Activated T-helper 1 cell treated with anti-CD3 and anti-CD28 coated beads, Interleukin-12 subunit alpha, Interleukin-12 subunit beta, Interleukin-2, Interleukin-4 antibody, amounts not matched to agents 30 ng/mL and 10 ng/mL and 1 ng/mL, durations not matched to agents 14 hours and 24 hours and 36 hours (primary cell): Measurements from ENCODE around the gene H2AZ2. TPM values are rescaled to one million over a fixed set of nuclear protein-coding genes. Genes with fewer than 3 reads are reported as not detected.
A peak's percentile ranks its signal among the peaks of the same experiment; 100 is the strongest.
"Not testable (repeated sequence)": the region's sequence is repeated elsewhere in the genome, so short reads cannot be mapped to it uniquely, and the experiment has no call there.

Source experiments
- DNase-seq: peaks from one replicate; pipeline ENCODE4 v3.0.0; 2021; ENCODE audit warnings: low spot score
- H3K27ac Mint-ChIP-seq: one replicate; pipeline ENCODE4 v1.8.0; 2021; ENCODE audit warnings: mild to moderate bottlenecking, mixed read lengths
- H3K27me3 Mint-ChIP-seq: one replicate; pipeline ENCODE4 v1.8.0; 2022; ENCODE audit warnings: mild to moderate bottlenecking, moderate library complexity, mixed read lengths; ENCODE audit not compliant: insufficient read depth
- H3K36me3 Mint-ChIP-seq: one replicate; pipeline ENCODE4 v1.8.0; 2021; ENCODE audit warnings: low read depth, mixed read lengths
- H3K4me1 Mint-ChIP-seq: one replicate; pipeline ENCODE4 v1.8.0; 2021; ENCODE audit warnings: low read depth, mixed read lengths
- H3K4me3 Mint-ChIP-seq: one replicate; pipeline ENCODE4 v1.8.0; 2021; ENCODE audit warnings: mild to moderate bottlenecking, moderate library complexity, mixed read lengths
- H3K9me3 Mint-ChIP-seq: one replicate; pipeline ENCODE4 v1.8.0; 2021; ENCODE audit warnings: mixed read lengths
- intact Hi-C: fragments of 100-400 bp; cut with micrococcal nuclease; formaldehyde crosslinking; loops from one replicate; pipeline ENCODE4 v1.15.1; 2024
- total RNA-seq: library from RNA; stranded (reverse); gene quantifications from 2 replicates; pipeline ENCODE4 v1.2.3, GENCODE V29; 2022

The H2AZ2 gene
- total RNA-seq, 1 donor from 2014 or later: 187 TPM

DNA sequence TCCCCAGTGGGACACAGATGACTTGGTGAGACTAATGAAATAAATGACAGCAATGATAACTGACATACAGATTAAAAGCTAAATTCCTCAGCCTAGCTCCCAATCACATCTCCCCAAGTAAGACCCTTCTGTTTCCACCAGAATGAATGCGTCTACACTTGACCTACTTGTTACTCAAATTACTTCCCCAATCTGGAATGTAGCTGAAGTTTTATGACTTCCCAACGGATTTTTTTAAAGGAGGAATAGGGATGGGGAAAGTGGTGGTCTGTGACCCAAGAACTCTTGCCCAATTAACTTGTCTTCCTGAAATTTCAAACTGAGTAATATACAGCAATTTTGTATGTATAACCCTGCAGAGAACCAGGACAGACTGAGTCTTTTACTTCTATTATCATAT lies 9.1 kb downstream of the H2AZ2 start:
- no peaks in the 10 kb centered on the region for H3K9me3 Mint-ChIP-seq
- intact Hi-C loops: no loop called here
- no peak overlapping the region for H3K4me3 Mint-ChIP-seq
- no peaks in the 10 kb centered on the region for H3K27me3 Mint-ChIP-seq
- H3K27ac Mint-ChIP-seq: no peak overlapping the region
- H3K4me1 Mint-ChIP-seq: peaks cover 13% of the 10 kb centered on the region
- no peak for DNase-seq
- H3K36me3 Mint-ChIP-seq: peaks cover 43% of the 10 kb centered on the region

DNA sequence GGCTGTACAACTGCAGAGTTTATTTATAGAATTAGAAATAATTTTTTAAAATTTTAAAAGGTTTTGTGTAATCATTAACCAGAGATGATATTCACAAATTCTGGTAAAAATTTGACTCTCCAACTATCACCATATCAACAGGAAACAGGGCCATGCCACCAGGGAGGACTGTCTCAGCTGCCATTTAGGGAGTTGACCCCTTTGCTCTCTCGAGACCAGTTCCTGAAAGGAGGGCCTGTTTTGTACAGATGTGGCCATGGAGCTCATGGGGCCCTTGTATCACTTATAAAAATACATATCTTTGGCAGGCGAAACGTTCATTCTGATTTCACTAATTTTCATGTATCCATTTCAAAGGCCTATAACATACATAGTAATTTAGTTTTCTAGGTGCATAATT lies 20.3 kb downstream of the H2AZ2 start:
- DNase-seq: no peak
- Mint-ChIP-seq H3K4me1 (peaks cover 9% of the 10 kb centered on the region), H3K36me3 (peaks cover 27% of the 10 kb centered on the region), H3K27me3 (no peaks in the 10 kb centered on the region), H3K27ac (no peak overlapping the region), H3K9me3 (no peaks in the 10 kb centered on the region), H3K4me3 (no peak overlapping the region)
- intact Hi-C loops: no loop called here

DNA sequence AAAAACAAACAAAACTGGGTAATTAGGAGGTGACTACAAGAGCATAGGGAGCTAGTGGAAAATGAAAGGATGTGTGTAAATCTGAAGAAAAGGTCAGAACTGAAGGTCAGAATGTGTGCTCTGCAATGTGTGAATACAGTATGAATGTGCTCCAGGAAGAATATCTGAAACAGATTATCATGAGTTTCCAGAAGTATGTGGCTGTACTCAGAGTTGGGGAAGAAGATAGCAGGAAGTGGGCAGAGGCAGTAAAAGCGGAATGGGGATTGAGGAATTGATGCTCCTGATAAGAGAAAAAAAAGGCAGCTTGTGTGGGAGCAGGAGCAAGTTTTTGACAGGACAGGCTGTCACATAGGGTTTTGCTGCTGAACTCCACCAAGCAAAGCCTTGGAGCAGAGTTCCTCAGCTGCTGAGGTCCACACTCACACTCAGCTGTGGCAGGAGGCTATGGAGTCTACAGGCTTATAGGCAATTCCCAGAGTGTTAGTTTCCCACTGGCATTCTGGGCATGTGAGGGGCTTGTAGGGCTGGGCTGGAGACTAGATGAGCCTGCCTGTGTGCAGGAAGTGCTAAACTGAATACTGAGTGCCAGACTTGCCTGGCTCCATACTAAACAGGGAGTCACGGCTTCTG lies 22.9 kb downstream of the H2AZ2 start:
- peak overlapping the region; percentile 72 for H3K27ac Mint-ChIP-seq
- no peak overlapping the region for H3K4me3 Mint-ChIP-seq
- no peak for DNase-seq
- no peaks in the 10 kb centered on the region for H3K9me3 Mint-ChIP-seq
- peaks cover 9% of the 10 kb centered on the region for H3K4me1 Mint-ChIP-seq
- intact Hi-C loops: no loop called here
- H3K27me3 Mint-ChIP-seq: no peaks in the 10 kb centered on the region
- H3K36me3 Mint-ChIP-seq: peaks cover 21% of the 10 kb centered on the region

DNA sequence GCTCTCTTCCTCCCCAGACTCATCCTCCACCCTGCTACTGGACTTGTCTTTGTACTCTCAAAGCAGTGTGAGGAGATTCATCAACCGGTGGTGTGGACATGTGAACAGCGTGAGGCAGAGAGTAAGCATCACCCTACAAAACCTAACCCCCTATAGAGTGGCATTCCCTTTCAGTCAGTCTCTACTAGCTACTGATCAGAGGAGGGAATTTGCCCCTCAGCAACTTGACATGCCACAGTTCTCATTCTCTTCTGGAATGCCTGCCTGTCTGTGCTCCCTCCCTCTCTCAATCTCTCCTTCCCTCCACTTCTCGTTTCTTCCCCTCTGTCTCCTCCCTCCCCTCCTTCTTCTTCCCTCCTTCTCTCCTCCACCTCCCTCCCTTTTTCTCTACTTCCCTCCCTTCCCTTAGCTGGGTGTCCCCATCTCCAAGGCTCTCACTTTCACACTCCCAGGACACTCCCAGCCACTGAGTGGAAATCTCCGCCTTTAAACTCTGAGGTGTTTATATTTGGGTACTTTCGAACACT lies 24.6 kb downstream of the H2AZ2 start:
- Mint-ChIP-seq H3K27ac (peak overlapping the region; percentile 45), H3K36me3 (peaks cover 15% of the 10 kb centered on the region), H3K4me1 (peaks cover 9% of the 10 kb centered on the region), H3K27me3 (no peaks in the 10 kb centered on the region), H3K4me3 (no peak overlapping the region), H3K9me3 (no peaks in the 10 kb centered on the region)
- DNase-seq: no peak
- intact Hi-C loops: no loop called here

DNA sequence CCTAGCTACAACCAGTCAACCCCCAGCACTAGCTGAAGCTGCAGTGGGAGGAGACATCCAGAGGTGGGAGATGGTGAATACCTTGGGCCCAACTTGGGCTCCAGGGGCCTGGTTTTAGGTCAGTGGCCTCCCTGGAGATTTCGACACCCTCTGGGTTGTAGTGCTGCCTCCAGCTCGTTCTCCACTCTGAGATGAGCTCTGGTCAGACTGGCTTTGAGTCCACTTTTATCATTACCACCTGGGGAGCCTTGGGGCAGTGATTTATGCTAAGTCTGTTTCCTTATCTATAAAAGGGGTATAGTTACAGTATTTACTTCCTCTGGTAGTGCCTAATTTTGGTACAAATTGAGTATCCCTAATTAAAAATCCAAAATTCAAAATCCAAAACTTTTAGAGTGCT lies 28.6 kb downstream of the H2AZ2 start:
- H3K27me3 Mint-ChIP-seq: no peaks in the 10 kb centered on the region
- H3K9me3 Mint-ChIP-seq: no peaks in the 10 kb centered on the region
- peaks cover 3% of the 10 kb centered on the region for H3K36me3 Mint-ChIP-seq
- no peak overlapping the region for H3K27ac Mint-ChIP-seq
- intact Hi-C loops: no loop called here
- no peak overlapping the region for H3K4me3 Mint-ChIP-seq
- H3K4me1 Mint-ChIP-seq: peaks cover under 1% of the 10 kb centered on the region
- DNase-seq: no peak

DNA sequence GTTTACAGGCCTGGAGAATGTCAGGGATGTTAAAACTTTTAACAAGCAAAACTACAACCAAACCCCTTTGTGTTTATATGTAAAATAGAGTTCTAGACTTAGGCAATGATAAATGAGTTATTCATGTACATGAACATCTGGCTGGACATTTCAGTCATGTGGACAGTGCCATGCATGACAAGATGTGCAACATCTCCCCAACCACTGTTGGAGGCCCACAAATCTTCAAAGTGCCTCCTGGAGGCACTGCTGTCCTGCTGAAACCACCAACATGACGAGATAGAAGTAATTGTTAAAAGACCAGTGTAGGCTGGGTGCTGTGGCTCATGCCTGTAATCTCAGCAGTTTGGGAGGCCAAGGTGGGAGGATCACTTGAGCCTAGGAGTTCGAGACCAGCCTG lies 33.0 kb downstream of the H2AZ2 start:
- no peaks in the 10 kb centered on the region for H3K4me1 Mint-ChIP-seq
- no peaks in the 10 kb centered on the region for H3K36me3 Mint-ChIP-seq
- intact Hi-C loops: no loop called here
- no peaks in the 10 kb centered on the region for H3K27me3 Mint-ChIP-seq
- H3K4me3 Mint-ChIP-seq: no peak overlapping the region
- DNase-seq: no peak
- H3K9me3 Mint-ChIP-seq: no peaks in the 10 kb centered on the region
- H3K27ac Mint-ChIP-seq: no peak overlapping the region

DNA sequence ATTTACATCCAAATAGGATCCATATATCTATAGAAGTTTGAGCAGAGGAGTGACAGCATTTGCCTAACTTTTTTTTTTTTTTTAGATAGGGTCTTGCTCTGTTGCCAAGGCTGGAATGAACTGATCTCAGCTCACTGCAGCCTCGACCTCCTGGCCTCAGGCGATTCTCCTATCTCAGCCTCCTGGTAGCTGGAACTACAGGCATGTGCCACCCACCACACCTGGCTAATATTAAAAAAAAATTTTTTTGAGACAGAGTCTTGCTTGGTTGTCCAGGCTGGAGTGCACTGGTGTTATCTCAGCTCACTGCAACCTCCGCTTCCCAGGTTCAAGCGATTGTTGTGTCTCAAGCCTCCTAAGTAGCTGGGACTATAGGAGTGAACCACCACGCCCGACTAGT lies 36.3 kb downstream of the H2AZ2 start:
- intact Hi-C loops: no loop called here
- no peaks in the 10 kb centered on the region for H3K36me3 Mint-ChIP-seq
- H3K4me1 Mint-ChIP-seq: no peaks in the 10 kb centered on the region
- no peak overlapping the region for H3K4me3 Mint-ChIP-seq
- H3K9me3 Mint-ChIP-seq: no peaks in the 10 kb centered on the region
- no peak overlapping the region for H3K27ac Mint-ChIP-seq
- H3K27me3 Mint-ChIP-seq: no peaks in the 10 kb centered on the region
- no peak for DNase-seq

DNA sequence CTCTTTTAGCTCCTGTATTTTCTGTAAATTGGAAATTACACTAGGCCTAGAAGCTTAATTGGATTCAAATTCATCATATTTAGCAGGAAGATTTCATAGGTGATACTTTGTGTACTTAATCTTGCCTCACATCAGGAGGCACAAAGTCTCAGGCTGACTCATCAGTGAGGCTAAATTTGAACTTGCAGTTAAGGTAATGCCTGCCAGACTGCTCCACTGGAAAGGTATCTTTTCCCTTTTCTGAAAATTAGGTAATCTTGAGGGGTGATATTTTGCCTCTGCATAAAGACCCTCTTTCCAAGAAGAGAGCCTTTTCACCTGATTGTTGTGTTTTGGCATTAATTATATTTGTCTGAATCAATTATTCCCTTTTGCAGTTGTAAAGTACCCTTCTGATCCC lies 36.8 kb downstream of the H2AZ2 start:
- intact Hi-C loops: no loop called here
- no peak overlapping the region for H3K27ac Mint-ChIP-seq
- no peaks in the 10 kb centered on the region for H3K36me3 Mint-ChIP-seq
- DNase-seq: no peak
- no peaks in the 10 kb centered on the region for H3K4me1 Mint-ChIP-seq
- H3K4me3 Mint-ChIP-seq: no peak overlapping the region
- no peaks in the 10 kb centered on the region for H3K27me3 Mint-ChIP-seq
- no peaks in the 10 kb centered on the region for H3K9me3 Mint-ChIP-seq

DNA sequence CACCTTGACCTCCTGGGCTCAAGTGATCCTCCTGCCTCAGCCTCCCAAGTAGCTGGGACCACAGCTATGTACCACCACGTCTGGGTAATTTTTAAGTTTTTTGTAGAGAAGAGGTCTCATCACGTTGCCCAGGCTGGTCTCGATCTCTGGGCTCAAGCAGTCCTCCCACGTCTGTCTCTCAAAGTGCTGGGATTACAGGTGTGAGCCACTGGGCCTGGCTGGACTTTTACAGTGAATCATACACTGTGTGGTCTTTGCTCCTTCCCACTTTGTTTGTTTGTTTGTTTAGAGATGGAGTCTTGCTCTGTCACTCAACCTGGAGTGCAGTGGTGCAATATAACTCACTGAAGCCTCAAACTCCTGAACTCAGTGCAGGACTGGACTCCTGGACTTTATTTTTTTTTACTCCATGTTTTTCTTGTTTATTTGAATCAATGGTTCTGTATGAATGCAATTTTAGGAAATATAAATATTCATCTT lies 38.9 kb downstream of the H2AZ2 start:
- no peak overlapping the region for H3K27ac Mint-ChIP-seq

DNA sequence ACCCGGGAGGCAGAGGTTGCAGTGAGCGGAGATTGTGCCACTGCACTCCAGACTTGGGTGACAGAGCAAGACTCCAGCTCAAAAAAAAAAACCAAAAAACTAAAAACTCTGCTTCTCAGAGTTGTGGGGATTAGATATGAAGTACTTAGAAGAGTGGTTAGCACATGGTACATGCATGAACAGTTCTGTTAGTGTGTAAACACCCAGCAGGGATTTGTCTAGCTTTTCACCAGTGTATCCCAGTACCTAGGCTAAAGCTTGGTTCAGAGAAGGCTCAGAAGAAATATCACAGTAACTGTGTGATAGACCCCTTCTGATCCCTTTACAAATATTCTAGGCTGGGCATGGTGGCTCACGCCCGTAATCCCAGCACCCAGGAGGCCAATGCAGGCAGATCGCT lies 41.9 kb downstream of the H2AZ2 start:
- intact Hi-C loops: no loop called here
- Mint-ChIP-seq H3K4me1 (peaks cover 9% of the 10 kb centered on the region), H3K36me3 (peaks cover 23% of the 10 kb centered on the region), H3K9me3 (no peaks in the 10 kb centered on the region), H3K27me3 (no peaks in the 10 kb centered on the region), H3K27ac (no peak overlapping the region), H3K4me3 (no peak overlapping the region)
- no peak for DNase-seq

More for the DNA sequence above, 38.9 kb downstream of the H2AZ2 start:
- H3K4me3 Mint-ChIP-seq: no peak overlapping the region
- no peaks in the 10 kb centered on the region for H3K36me3 Mint-ChIP-seq
- intact Hi-C loops: no loop called here
- DNase-seq: no peak
- no peaks in the 10 kb centered on the region for H3K4me1 Mint-ChIP-seq
- no peaks in the 10 kb centered on the region for H3K9me3 Mint-ChIP-seq
- no peaks in the 10 kb centered on the region for H3K27me3 Mint-ChIP-seq

DNA sequence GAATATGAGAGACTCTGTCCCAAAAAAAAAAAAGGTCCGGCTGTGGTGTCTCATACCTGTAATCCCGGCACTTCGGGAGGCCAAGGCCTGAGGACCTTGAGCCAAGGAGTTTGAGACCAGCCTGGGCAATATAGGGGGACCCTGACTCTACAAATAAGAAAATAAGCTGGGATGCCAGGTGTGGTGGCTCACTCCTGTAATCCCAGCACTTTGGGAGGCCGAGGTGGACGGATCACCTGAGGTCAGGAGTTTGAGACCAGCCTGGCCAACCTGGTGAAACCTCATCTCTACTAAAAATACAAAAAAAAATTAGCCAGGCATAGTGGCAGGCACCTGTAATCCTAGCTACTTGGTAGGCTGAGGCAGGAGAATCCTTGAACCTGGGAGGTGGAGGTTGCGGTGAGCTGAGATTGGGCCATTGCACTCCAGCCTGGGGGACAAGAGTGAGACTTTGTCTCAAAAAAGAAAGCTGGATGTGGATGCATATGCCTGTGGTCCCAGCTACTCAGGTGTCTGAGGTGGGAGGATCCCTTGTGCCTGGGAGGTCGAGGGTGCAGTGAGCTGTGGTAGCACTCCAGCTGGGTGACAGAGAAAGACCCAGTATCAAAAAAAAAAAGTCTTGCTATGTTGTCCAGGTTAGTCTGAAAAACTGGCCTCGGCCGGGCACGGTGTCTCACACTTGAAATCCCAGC lies 43.9 kb downstream of the H2AZ2 start:
- Mint-ChIP-seq H3K4me1 (peaks cover 20% of the 10 kb centered on the region), H3K36me3 (peaks cover 40% of the 10 kb centered on the region)
- H3K4me3 Mint-ChIP-seq, DNase-seq, intact Hi-C loops, H3K27me3 Mint-ChIP-seq, H3K27ac Mint-ChIP-seq, H3K9me3 Mint-ChIP-seq: not testable (repeated sequence)

DNA sequence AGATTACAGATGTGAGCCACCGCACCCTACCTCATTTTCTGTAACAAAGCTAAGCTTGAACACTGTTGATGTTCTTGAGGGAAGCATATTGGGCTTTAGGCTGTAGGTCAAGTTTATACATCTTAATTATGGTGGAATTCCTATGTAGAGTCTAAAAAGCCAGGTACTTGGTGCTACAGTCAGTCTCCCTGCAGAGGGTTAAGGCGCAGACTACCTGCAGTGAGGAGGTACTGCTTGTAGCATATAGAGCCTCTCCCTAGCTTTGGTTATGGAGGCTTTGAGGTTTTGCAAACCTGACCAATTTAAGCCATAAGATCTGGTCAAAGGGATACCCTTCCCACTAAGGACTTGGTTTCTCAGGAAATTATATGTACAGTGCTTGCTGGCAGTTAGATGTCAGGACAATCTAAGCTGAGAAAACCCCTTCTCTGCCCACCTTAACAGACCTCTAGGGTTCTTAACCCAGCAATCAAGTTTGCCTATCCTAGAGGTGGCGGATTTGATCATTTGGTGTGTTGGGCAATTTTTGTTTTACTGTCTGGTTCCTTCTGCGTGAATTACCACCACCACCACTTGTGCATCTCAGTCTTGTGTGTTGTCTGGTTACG lies 45.4 kb downstream of the H2AZ2 start:
- H3K36me3 Mint-ChIP-seq: peaks cover 51% of the 10 kb centered on the region

DNA sequence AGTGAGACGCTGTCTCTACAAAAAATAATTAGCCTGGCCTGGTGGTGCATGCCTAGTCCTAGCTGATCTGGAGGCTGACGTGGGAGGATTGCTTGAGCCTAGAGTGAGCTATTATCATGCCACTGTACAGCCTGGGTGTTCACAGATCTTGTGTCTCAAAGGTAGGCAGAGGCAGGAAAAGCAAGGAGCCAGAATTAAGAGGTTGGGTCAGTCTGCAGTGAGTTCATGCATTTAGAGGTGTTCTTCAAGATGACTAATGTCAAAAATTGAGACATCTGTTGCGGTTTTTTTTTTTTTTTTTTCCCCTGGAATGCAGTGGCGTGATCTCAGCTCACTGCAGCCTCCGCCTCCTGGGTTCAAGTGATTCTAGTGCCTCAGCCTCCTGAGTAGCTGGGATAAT lies 46.0 kb downstream of the H2AZ2 start:
- peaks cover 57% of the 10 kb centered on the region for H3K36me3 Mint-ChIP-seq
- peaks cover 34% of the 10 kb centered on the region for H3K4me1 Mint-ChIP-seq
- intact Hi-C loops: no loop called here

More for the DNA sequence above, 45.4 kb downstream of the H2AZ2 start:
- Mint-ChIP-seq H3K4me1 (peaks cover 31% of the 10 kb centered on the region), H3K9me3 (no peaks in the 10 kb centered on the region), H3K4me3 (no peak overlapping the region), H3K27ac (no peak overlapping the region), H3K27me3 (no peaks in the 10 kb centered on the region)
- intact Hi-C loops: no loop called here
- no peak for DNase-seq

More for the DNA sequence above, 46.0 kb downstream of the H2AZ2 start:
- H3K4me3 Mint-ChIP-seq: peak overlapping the region; percentile 30
- H3K27me3 Mint-ChIP-seq: no peaks in the 10 kb centered on the region
- no peak overlapping the region for H3K27ac Mint-ChIP-seq
- DNase-seq: no peak
- H3K9me3 Mint-ChIP-seq: no peaks in the 10 kb centered on the region
